GM23338 (cell line): ENCODE results near the gene VEPH1. TPM values are rescaled to one million over a fixed set of nuclear protein-coding genes. Genes with fewer than 3 reads are reported as not detected.

ENCODE experiments used
- ATAC-seq: fragments of 200-7000 bp; cut with Tn5 transposase; 3 replicates; pipeline ENCODE4 v1.9.1; 2020
- DNase-seq: peaks from one replicate; pipeline ENCODE4 v3.0.0-alpha.2; 2015; ENCODE audit warnings: low spot score
- H2AFZ ChIP-seq: fragments of 200-600 bp; sonication (generic); 2 replicates; pipeline ENCODE4 v1.8.0; 2016; ENCODE audit warnings: antibody characterized with exemption, mild to moderate bottlenecking, moderate library complexity
- H3F3A ChIP-seq: fragments of 200-600 bp; sonication (generic); replicated peaks from 2 replicates; pipeline ENCODE4 v1.8.0; 2017; ENCODE audit warnings: antibody characterized with exemption, mixed run types, low read depth
- H3K27ac ChIP-seq: fragments of 200-600 bp; sonication (generic); 2 replicates; pipeline ENCODE4 v1.6.1; 2016; ENCODE audit warnings: low read depth
- H3K27me3 ChIP-seq: fragments of 200-600 bp; sonication (generic); 2 replicates; pipeline ENCODE4 v1.8.0; 2016; ENCODE audit warnings: mild to moderate bottlenecking, mixed run types, moderate library complexity; ENCODE audit not compliant: insufficient read depth
- H3K36me3 ChIP-seq: fragments of 200-600 bp; sonication (generic); 2 replicates; pipeline ENCODE4 v1.8.0; 2016; ENCODE audit warnings: mild to moderate bottlenecking; ENCODE audit not compliant: insufficient read depth
- H3K4me1 ChIP-seq: fragments of 200-600 bp; sonication (generic); 2 replicates; pipeline ENCODE4 v1.8.0; 2016; ENCODE audit warnings: mild to moderate bottlenecking, moderate library complexity; ENCODE audit not compliant: insufficient read depth
- H3K4me2 ChIP-seq: fragments of 200-600 bp; sonication (generic); 2 replicates; pipeline ENCODE4 v1.7.1; 2017; ENCODE audit warnings: mixed run types
- H3K4me3 ChIP-seq: fragments of 200-600 bp; sonication (generic); 2 replicates; pipeline ENCODE4 v1.6.1; 2016; ENCODE audit warnings: mixed run types
- H3K79me2 ChIP-seq: fragments of 200-600 bp; sonication (generic); replicated peaks from 2 replicates; pipeline ENCODE4 v1.8.0; 2017; ENCODE audit warnings: mild to moderate bottlenecking; ENCODE audit not compliant: insufficient read depth
- H3K9me2 ChIP-seq: fragments of 200-600 bp; sonication (generic); 2 replicates; pipeline ENCODE4 v1.8.0; 2017; ENCODE audit not compliant: insufficient read depth
- H4K20me1 ChIP-seq: fragments of 200-600 bp; sonication (generic); replicated peaks from 2 replicates; pipeline ENCODE4 v1.8.0; 2017; ENCODE audit warnings: mild to moderate bottlenecking; ENCODE audit not compliant: insufficient read depth
- H3K27ac Mint-ChIP-seq: 2 replicates; pipeline ENCODE4 v1.8.0; 2020; ENCODE audit warnings: inconsistent platforms, mild to moderate bottlenecking, moderate library complexity, mixed read lengths
- H3K27me3 Mint-ChIP-seq: 3 replicates; pipeline ENCODE4 v1.8.0; 2022; ENCODE audit warnings: low read depth, mild to moderate bottlenecking, moderate library complexity, mixed read lengths, inconsistent platforms; ENCODE audit not compliant: insufficient read depth, poor library complexity
- H3K36me3 Mint-ChIP-seq: 3 replicates; pipeline ENCODE4 v1.8.0; 2021; ENCODE audit warnings: low read depth, mild to moderate bottlenecking, inconsistent platforms, moderate library complexity, mixed read lengths
- H3K4me1 Mint-ChIP-seq: 3 replicates; pipeline ENCODE4 v1.8.0; 2020; ENCODE audit warnings: mild to moderate bottlenecking, inconsistent platforms, mixed read lengths
- H3K4me3 Mint-ChIP-seq: 3 replicates; pipeline ENCODE4 v1.8.0; 2021; ENCODE audit warnings: moderate library complexity, mild to moderate bottlenecking, inconsistent platforms, mixed read lengths
- H3K9me3 Mint-ChIP-seq: 3 replicates; pipeline ENCODE4 v1.8.0; 2020; ENCODE audit warnings: moderate library complexity, mild to moderate bottlenecking, inconsistent platforms, mixed read lengths
- CREB1 ChIP-seq: fragments of 250-450 bp; sonication (Bioruptor Pico); IDR thresholded peaks from 2 replicates; pipeline ENCODE4 v1.5.0; 2020; ENCODE audit warnings: low read depth, mild to moderate bottlenecking, moderate library complexity
- JUNB ChIP-seq: IDR thresholded peaks from one replicate; pipeline ENCODE4 v1.6.1; 2016; ENCODE audit warnings: antibody characterized with exemption; ENCODE audit not compliant: unreplicated experiment
- POLR2AphosphoS5 ChIP-seq: IDR thresholded peaks from 2 replicates; pipeline ENCODE4 v1.6.1; 2016; ENCODE audit warnings: antibody characterized with exemption, low read depth
- STAT1 ChIP-seq: IDR thresholded peaks from one replicate; pipeline ENCODE4 v1.6.1; 2016; ENCODE audit warnings: antibody characterized with exemption; ENCODE audit not compliant: unreplicated experiment
- polyA plus RNA-seq: library from polyadenylated mRNA; unstranded; fragments of >200 nt; fragmentation: Nextera tagmentation; extraction: Ambion mirVana; gene quantifications from 2 replicates; pipeline ENCODE4 v1.2.1, GENCODE V29; 2016
- total RNA-seq: library from RNA; depleted of rRNA; stranded (reverse); fragments of >200 nt; shearing (Covaris generic); gene quantifications from 2 replicates; pipeline ENCODE4 v1.2.3, GENCODE V29; 2014
- TF ChIP-seq, protein P1 (sequence below), 2 experiments: fragments of 200-600 bp in 1 of 2; sonication (generic) in 1 of 2; conservative IDR thresholded peaks; 2 replicates each; pipeline versions ENCODE4 v1.5.1 to v1.6.1; 2016 to 2017; ENCODE audit warnings: antibody characterized with exemption in 2 of 2, low read depth in 2 of 2, mild to moderate bottlenecking in 2 of 2, moderate library complexity in 1 of 2
- TF ChIP-seq, protein P2 (sequence below): IDR thresholded peaks from 2 replicates; pipeline ENCODE4 v1.6.1; 2016; ENCODE audit warnings: antibody characterized with exemption

The VEPH1 gene
- total and polyA plus RNA-seq, 2 experiments from 2014 or later: 15.4 to 33.8 TPM

DNA sequence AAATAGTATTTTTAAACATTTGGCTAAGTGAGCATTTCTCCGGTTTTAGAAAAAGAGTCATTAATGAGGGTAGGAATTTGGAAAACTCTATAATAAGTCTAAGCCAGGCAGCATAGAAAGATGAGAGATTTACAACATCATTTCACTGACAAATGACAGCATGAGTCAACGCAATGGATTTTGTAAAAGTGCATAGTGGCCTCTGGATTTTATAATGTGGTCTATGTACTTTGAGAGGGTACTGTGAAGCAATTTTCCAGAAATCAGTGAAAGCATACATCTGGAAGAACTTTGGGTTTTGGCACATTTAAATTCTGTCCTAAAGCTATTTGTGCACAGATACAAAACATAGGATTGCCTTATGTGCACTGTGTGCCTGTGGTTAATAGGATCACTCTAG lies 212.4 kb downstream of the VEPH1 start:
- H3K4me1 Mint-ChIP-seq: peaks cover 18% of the 10 kb centered on the region
- DNase-seq: no peak
- Histone ChIP-seq H4K20me1 (no peaks in the 10 kb centered on the region), H2AFZ (no peak overlapping the region), H3F3A (no peaks in the 10 kb centered on the region), H3K27me3 (no peaks in the 10 kb centered on the region), H3K36me3 (no peaks in the 10 kb centered on the region), H3K9me2 (no peaks in the 10 kb centered on the region), H3K27ac (no peak overlapping the region), H3K4me3 (no peak overlapping the region), H3K79me2 (no peaks in the 10 kb centered on the region), H3K4me2 (no peak overlapping the region), H3K4me1 (peaks cover 9% of the 10 kb centered on the region)
- no peak for ATAC-seq
- no peaks in the 10 kb centered on the region for H3K9me3 Mint-ChIP-seq
- H3K4me3 Mint-ChIP-seq: no peak overlapping the region
- TF ChIP-seq, protein P1, sequence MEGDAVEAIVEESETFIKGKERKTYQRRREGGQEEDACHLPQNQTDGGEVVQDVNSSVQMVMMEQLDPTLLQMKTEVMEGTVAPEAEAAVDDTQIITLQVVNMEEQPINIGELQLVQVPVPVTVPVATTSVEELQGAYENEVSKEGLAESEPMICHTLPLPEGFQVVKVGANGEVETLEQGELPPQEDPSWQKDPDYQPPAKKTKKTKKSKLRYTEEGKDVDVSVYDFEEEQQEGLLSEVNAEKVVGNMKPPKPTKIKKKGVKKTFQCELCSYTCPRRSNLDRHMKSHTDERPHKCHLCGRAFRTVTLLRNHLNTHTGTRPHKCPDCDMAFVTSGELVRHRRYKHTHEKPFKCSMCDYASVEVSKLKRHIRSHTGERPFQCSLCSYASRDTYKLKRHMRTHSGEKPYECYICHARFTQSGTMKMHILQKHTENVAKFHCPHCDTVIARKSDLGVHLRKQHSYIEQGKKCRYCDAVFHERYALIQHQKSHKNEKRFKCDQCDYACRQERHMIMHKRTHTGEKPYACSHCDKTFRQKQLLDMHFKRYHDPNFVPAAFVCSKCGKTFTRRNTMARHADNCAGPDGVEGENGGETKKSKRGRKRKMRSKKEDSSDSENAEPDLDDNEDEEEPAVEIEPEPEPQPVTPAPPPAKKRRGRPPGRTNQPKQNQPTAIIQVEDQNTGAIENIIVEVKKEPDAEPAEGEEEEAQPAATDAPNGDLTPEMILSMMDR (conservative IDR thresholded peaks at IDR 0.05; ENCODE audit: low read depth in 2 of 2): no peak
- TF ChIP-seq POLR2AphosphoS5 (no peak), JUNB (no peak)
- no peaks in the 10 kb centered on the region for H3K36me3 Mint-ChIP-seq
- no peak overlapping the region for H3K27ac Mint-ChIP-seq
- peaks cover 3% of the 10 kb centered on the region for H3K27me3 Mint-ChIP-seq

DNA sequence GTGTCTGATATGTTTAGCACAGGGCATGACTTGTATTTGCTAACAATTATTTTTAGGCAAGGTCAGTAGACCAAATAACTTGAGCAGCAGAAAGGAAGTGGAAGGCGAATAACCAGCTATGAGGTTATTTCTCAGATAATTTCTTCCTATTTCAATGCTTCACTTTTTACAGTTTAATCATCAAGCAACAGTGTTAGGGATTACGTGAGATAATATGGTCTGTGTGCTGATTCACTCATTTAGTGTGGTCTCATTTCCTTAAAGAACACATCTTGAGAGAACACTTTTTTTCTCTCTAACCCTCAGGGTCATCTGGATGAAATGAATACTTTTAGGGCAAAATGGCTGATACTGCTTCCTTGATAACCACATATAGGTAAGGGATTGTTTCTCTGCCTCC lies 217.2 kb downstream of the VEPH1 start:
- Histone ChIP-seq H4K20me1 (no peaks in the 10 kb centered on the region), H3K27me3 (no peaks in the 10 kb centered on the region), H2AFZ (no peak overlapping the region), H3K79me2 (no peaks in the 10 kb centered on the region), H3K4me1 (no peaks in the 10 kb centered on the region), H3F3A (no peaks in the 10 kb centered on the region), H3K4me2 (no peak overlapping the region), H3K27ac (no peak overlapping the region), H3K36me3 (no peaks in the 10 kb centered on the region), H3K9me2 (no peaks in the 10 kb centered on the region), H3K4me3 (no peak overlapping the region)
- TF ChIP-seq POLR2AphosphoS5 (no peak), STAT1 (no peak), CREB1 (CRISPR knock-in tag) (no peak), JUNB (no peak)
- TF ChIP-seq, protein P1 (conservative IDR thresholded peaks at IDR 0.05; ENCODE audit: low read depth in 2 of 2): no peak
- TF ChIP-seq, protein P2, sequence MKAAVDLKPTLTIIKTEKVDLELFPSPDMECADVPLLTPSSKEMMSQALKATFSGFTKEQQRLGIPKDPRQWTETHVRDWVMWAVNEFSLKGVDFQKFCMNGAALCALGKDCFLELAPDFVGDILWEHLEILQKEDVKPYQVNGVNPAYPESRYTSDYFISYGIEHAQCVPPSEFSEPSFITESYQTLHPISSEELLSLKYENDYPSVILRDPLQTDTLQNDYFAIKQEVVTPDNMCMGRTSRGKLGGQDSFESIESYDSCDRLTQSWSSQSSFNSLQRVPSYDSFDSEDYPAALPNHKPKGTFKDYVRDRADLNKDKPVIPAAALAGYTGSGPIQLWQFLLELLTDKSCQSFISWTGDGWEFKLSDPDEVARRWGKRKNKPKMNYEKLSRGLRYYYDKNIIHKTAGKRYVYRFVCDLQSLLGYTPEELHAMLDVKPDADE: no peak
- H3K27ac Mint-ChIP-seq: no peak overlapping the region
- H3K27me3 Mint-ChIP-seq: peaks cover 2% of the 10 kb centered on the region
- H3K4me3 Mint-ChIP-seq: no peak overlapping the region
- DNase-seq (no peak), ATAC-seq (no peak)
- no peaks in the 10 kb centered on the region for H3K36me3 Mint-ChIP-seq
- H3K4me1 Mint-ChIP-seq: no peaks in the 10 kb centered on the region
- no peaks in the 10 kb centered on the region for H3K9me3 Mint-ChIP-seq
